OCI-LY3 (cell line): Measurements from ENCODE around the gene PCBP1.

ENCODE experiments used
- EZH2phosphoT487 ChIP-seq: fragments of 200-600 bp; shearing (Covaris generic); IDR thresholded peaks from 2 replicates; pipeline ENCODE4 v1.6.1; 2018; ENCODE audit warnings: antibody characterized with exemption, mixed run types, low read depth
- TF ChIP-seq, protein P1 (sequence below): fragments of 200-600, 300-600 bp; sonication (generic); IDR thresholded peaks from 2 replicates; pipeline ENCODE4 v1.5.1; 2014; ENCODE audit warnings: antibody characterized with exemption, low read length, low read depth

DNA sequence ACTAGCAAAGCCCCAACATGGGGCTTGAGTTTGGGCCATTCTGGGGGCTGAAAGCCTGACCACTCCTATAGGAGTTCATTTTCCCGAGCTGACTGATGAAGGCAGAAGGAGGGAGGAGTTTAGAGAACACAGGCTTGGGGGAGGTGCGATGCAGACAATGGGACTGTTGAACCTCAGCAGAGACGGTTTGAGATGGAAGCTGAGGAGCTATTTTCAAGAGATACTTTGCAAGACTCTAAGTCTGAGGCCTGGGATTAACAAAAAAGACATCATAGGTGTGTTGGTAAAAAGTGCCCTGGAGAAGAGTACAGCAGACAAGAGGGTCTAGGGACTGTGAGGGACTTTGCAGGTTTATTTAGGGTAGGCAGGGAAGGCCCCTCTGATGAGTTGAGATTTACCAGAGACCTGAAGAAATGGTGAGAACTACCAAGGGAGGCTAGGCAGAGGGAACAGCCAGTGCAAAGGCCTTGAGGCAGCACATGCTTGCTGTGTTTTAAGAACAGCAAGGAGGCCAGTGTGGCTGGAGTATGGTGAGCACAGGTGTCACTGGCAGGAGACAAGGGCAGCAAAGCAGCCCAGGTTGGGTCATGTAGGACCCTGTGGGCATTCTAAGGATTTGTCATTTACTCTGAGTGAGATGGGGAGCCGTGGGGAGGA, 31.6 kb downstream of the PCBP1 start:
- TF ChIP-seq, protein P1, sequence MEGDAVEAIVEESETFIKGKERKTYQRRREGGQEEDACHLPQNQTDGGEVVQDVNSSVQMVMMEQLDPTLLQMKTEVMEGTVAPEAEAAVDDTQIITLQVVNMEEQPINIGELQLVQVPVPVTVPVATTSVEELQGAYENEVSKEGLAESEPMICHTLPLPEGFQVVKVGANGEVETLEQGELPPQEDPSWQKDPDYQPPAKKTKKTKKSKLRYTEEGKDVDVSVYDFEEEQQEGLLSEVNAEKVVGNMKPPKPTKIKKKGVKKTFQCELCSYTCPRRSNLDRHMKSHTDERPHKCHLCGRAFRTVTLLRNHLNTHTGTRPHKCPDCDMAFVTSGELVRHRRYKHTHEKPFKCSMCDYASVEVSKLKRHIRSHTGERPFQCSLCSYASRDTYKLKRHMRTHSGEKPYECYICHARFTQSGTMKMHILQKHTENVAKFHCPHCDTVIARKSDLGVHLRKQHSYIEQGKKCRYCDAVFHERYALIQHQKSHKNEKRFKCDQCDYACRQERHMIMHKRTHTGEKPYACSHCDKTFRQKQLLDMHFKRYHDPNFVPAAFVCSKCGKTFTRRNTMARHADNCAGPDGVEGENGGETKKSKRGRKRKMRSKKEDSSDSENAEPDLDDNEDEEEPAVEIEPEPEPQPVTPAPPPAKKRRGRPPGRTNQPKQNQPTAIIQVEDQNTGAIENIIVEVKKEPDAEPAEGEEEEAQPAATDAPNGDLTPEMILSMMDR = no peak
- TF ChIP-seq EZH2phosphoT487 = no peak
